NCI-H524 (cell line): ENCODE measurements around the gene SLC6A17.

Experiments used
- DNase-seq, 2 experiments: peaks; one replicate each; lab custom pipeline; 2025; lab: John Stamatoyannopoulos, UW

The SLC6A17 gene

DNA sequence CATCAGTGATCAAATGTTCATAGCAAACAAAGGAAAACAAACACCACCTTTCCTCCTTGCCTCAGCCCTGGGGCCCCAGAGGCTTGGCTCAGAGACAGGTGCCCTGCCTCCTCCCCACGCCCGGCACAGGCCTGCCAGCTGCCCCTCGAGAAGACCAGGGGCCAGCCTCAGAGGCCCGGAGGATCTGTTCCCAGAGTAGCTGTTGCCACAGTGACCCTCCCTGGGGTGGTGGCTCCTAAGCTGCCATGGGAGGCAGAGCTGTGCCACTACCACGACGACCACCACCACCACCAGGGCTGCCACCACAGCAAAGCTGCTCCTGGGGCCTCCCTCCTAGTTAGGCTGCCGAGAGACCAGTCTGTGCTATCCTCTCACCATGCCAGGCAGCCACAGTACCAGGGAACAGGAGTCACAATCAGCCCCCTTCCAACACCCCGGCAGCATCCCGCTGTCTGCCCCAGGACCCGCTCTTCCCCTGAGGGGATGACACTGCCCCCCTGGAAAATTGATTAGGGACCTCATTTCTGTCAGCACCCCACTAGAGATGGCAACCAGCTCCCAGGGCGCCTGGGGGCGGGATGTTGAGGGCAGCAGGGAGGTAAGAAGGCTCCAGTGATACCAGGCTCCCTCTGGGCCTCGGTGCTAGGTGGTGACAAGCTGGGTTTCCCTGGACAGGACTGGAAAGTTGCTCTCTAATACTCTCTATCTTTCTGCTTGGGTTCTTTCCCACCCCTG, 90.3 kb downstream of the SLC6A17 start:
- DNase-seq = no peak

- DNase-seq = no peak
These were observed 91.2 kb downstream of the SLC6A17 start for GRCh38 chr1:110241516-110241915.

DNA sequence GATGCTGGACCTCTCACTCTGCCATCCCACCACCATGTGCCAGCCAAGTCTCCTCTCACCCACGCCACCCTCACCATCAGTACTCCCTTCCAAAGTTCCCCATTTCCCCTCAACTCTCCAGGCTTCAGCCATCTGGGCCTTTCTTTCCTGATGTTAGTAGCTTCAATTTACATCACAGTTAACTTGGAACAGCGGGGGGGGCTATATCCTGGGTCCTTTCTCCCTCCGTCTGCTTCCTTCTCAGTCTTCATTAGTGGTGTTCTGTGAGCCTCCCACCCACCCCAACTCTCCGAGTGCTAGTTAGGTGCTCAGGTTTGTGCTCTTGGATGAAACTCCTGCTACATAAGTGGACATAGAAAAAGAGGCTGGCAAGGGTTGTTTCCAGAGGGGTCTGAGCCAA, 91.8 kb downstream of the SLC6A17 start:
- no peak for DNase-seq

DNA sequence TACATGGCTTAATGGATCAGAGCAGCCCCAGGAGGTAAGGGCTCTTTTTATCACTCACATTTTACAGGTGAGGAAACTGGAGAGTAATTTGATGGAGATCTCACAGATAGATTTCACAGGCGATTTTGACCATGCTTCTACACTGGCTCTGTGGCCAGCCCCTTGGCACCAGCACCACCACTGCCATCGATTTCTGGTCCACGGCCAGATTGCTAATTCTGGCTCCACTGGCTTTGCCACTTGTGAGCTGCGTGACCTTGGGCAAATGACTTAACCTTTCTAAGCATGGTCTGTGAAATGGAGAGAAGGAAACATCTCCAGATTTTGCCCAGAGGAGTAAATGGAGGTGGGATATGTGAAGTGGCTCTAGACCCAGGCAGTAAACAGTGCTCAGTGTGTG, 92.4 kb downstream of the SLC6A17 start:
- DNase-seq = no peak

DNA sequence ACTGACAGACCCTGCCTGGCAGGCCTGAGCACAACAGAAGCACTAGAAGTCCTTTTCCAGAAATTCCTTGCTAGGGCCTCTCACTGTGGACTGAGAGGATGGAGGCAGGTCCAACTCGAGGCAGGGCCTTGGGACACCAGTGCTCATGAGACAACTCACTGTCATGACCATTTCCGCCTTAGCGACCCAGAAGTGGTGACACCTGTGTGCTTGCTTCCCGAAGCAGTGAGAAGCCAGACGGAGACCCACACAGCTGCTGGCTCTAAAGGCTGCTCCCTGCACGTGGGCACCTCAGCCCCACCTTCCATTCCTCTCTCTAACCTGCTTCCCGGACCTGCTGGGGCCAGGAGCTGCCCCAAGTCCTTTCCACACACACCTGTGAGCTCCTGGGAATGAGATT, 92.9 kb downstream of the SLC6A17 start:
- no peak for DNase-seq

GRCh38 chr1:110243574-110243973, 93.3 kb downstream of the SLC6A17 start:
- DNase-seq = no peak

DNA sequence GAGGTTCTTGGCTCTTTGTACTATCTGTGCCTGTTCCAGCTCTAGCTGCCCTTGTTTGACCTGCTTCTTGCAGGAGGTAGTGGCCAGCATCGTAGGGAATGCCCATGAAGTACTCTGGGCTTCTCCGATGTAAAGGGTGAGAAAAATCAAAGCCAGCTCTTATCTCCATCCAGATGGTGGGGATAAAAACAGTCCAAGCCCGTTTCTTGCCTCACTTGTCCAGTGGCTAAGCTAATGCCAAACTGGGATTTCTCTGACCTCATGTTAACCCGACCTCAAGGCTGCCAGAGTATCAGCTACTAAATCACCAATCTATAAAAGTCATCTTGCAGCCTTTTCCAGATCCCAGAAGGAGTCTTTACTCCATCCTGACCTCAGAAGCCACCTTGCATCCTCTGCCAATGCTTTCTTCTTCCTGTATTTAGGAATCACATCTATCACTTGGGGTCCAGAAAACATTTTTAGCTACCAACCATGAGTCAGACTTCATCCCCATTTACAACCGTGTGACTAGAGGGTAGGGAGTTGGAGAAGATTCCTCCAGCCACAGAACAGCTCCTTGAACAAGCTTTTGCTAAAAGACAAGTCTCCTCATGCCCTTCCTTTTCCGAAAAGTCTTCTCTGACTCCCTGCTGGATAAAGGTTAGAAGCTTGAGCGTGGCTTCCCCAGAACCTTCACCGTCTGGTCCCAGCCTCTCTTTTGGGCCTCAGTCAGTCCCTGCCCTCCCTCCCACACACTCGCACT, 95.8 kb downstream of the SLC6A17 start:
- DNase-seq = no peak

GRCh38 chr1:110248746-110249145, 98.5 kb downstream of the SLC6A17 start:
- peak in 1 of 2 experiments; percentile 68 for DNase-seq

DNA sequence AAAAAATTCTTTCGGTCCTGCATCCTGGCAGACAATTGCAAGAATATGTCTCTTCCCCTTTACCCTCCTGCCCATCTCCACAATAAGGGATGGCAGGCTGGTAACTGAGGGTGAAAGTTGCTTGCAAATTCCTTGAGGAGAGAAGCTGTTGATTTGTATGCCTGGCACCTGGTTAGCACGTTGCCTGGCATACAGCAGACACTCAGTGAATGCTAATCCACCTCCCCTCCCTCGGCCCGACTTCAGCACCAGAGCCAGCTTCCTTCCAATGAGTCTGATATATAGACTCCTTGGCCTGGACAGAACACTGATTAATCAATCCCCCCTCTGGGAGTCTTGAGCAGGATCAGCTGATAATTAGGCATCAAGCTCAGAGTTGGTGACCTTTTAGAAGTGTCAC, 99.0 kb downstream of the SLC6A17 start:
- DNase-seq = peak; percentile 11 to 55

DNA sequence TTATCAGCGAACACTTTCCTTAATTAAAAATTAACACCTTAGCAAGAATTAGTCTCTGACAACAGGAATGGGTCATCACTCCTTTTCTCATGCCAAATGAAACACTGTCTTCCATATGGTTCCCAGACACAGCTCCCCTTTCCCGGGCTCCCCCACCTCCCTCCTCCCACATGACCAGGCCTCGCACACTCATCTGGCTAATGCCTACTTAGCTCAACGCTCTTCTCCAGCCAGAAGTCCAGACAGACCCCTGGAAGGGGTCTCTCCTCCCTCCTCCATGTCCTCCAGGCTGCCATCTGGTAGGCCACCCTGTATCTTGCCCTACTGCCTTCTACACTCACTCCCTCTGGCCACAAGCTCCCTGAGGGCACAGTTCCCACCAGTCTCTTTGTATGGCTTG, 99.7 kb downstream of the SLC6A17 start:
- DNase-seq = peak; percentile 25 to 70

- no peak for DNase-seq
These were observed 100.5 kb downstream of the SLC6A17 start for GRCh38 chr1:110250749-110251148.
